ENCODE measurements around the gene MPHOSPH6. TPM values are rescaled to one million over a fixed set of nuclear protein-coding genes. Genes with fewer than 3 reads are reported as not detected.
"Not testable (repeated sequence)": the region's sequence is repeated elsewhere in the genome, so short reads cannot be mapped to it uniquely, and the experiment has no call there.

The MPHOSPH6 gene
- total and polyA plus RNA-seq, 2 donors, result 26.1 to 38.8 TPM

DNA sequence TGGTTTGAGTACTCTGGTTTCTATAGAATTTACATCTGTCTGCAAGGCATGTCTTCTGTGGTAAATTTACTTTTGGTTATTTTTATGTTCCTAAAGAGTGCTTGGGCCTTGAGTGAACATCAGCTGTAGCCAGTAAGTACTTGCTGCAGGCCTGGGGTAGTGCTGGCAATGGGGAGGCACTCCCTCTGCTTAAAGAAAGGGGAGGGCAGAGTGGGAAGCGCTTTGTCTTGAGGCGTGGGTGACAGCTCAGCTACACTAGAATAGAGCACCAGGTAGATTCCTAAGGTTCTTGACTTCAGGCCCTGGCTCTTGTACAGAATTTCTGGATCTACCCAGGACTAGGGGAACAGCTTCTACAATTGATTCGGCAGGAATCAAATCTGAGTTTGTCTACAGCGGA is 50.6 kb downstream of the MPHOSPH6 start:
- no peaks in the 10 kb centered on the region for H3K4me1 ChIP-seq (ENCODE audit: control insufficient read depth in 2 of 2, insufficient read depth in 2 of 2, low read length in 2 of 2)
- DNase-seq (ENCODE audit: low read depth in 6 of 9, low spot score in 9 of 9), result no peak
- no peaks in the 10 kb centered on the region for H3K27me3 ChIP-seq (ENCODE audit: control insufficient read depth in 2 of 2, insufficient read depth in 1 of 2, low read length in 1 of 2)
- H3K27ac ChIP-seq (ENCODE audit: low read depth in 1 of 2, low read length in 1 of 2), result no peak overlapping the region
- no peaks in the 10 kb centered on the region for H3K36me3 ChIP-seq (ENCODE audit: control insufficient read depth in 2 of 2, insufficient read depth in 2 of 2, low read length in 1 of 2)
- H3K9me3 ChIP-seq (ENCODE audit: control insufficient read depth in 2 of 2, insufficient read depth in 1 of 2, low read length in 1 of 2), result no peaks in the 10 kb centered on the region
- 75% methylated on average over 4 of the region's 4 CpGs for WGBS
- no peak overlapping the region for H3K4me3 ChIP-seq (ENCODE audit: low read length in 2 of 2)

DNA sequence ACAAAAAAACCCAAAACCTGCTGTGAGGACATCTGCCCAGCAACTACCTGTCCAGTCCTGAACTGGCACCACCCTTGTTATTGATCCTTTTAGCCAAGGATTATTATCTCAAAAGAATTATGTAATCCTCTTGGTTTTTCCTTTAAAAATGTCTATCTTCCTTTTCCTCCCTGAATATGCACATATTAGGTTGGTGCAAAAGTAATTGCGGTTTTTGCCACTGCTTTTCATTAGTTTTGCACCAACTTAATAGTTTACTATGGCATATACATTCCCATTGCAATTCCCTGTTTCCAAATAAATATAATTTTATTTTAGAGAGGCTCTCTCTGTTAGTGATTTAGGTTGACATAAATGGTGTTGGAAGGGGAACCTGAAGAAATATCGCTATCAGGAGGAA is 51.3 kb downstream of the MPHOSPH6 start:
- H3K27me3 ChIP-seq (ENCODE audit: control insufficient read depth in 2 of 2, insufficient read depth in 1 of 2, low read length in 1 of 2), result no peaks in the 10 kb centered on the region
- H3K36me3 ChIP-seq (ENCODE audit: control insufficient read depth in 2 of 2, insufficient read depth in 2 of 2, low read length in 1 of 2), result no peaks in the 10 kb centered on the region
- no peaks in the 10 kb centered on the region for H3K4me1 ChIP-seq (ENCODE audit: control insufficient read depth in 2 of 2, insufficient read depth in 2 of 2, low read length in 2 of 2)
- no peak overlapping the region for H3K4me3 ChIP-seq (ENCODE audit: low read length in 2 of 2)
- WGBS, result 96% methylated on average over 2 of the region's 2 CpGs
- DNase-seq (ENCODE audit: low read depth in 6 of 9, low spot score in 9 of 9), result no peak
- H3K9me3 ChIP-seq (ENCODE audit: control insufficient read depth in 2 of 2, insufficient read depth in 1 of 2, low read length in 1 of 2), result no peaks in the 10 kb centered on the region
- no peak overlapping the region for H3K27ac ChIP-seq (ENCODE audit: low read depth in 1 of 2, low read length in 1 of 2)

DNA sequence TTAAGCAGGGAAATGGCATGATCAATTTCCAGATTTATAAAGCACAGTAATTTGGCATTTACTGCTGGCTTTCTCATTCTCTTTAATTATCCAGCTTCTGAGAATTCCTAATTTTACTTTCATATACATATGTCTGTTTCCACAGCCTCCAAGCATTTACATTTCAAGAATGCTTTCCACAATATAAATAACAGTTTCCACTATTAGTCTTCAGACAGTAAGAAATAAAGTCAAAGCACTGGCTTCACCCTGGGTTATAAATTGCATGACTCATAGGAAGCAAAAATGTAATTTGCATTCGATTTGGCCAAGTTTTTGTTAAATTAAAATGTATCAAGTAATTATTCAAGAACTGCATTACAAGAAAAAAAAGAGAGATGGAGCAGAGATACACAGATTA is 53.5 kb downstream of the MPHOSPH6 start:
- H3K36me3 ChIP-seq (ENCODE audit: control insufficient read depth in 2 of 2, insufficient read depth in 2 of 2, low read length in 1 of 2), result no peaks in the 10 kb centered on the region
- no peak overlapping the region for H3K4me3 ChIP-seq (ENCODE audit: low read length in 2 of 2)
- no peak for DNase-seq (ENCODE audit: low read depth in 6 of 9, low spot score in 9 of 9)
- no peaks in the 10 kb centered on the region for H3K9me3 ChIP-seq (ENCODE audit: control insufficient read depth in 2 of 2, insufficient read depth in 1 of 2, low read length in 1 of 2)
- H3K27ac ChIP-seq (ENCODE audit: low read depth in 1 of 2, low read length in 1 of 2), result no peak overlapping the region
- H3K4me1 ChIP-seq (ENCODE audit: control insufficient read depth in 2 of 2, insufficient read depth in 2 of 2, low read length in 2 of 2), result no peaks in the 10 kb centered on the region
- no peaks in the 10 kb centered on the region for H3K27me3 ChIP-seq (ENCODE audit: control insufficient read depth in 2 of 2, insufficient read depth in 1 of 2, low read length in 1 of 2)
- 87% methylated on average over 1 of the region's 1 CpG for WGBS

DNA sequence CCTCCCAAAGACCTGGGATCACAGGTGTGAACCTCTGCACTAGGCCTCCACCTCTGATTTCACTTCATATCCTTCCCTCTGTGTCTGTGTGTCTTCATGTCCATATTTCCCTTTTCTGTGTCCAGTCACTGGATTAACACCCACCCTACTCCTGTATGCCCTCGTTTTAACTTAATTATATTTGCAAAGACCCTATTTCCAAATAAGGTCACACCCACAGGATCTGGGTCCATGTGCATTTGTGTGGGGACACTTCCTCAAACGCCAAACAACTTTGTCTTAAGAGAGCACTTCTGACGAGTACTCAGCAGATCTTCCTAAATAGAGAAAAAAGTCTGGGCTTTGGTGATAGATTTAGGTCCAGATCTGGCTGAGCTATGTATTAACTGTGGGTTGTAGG is 56.3 kb downstream of the MPHOSPH6 start:
- Histone ChIP-seq H3K27me3 (ENCODE audit: control insufficient read depth in 2 of 2, insufficient read depth in 1 of 2, low read length in 1 of 2) (no peaks in the 10 kb centered on the region), H3K27ac (ENCODE audit: low read depth in 1 of 2, low read length in 1 of 2) (no peak overlapping the region), H3K36me3 (ENCODE audit: control insufficient read depth in 2 of 2, insufficient read depth in 2 of 2, low read length in 1 of 2) (no peaks in the 10 kb centered on the region), H3K4me3 (ENCODE audit: low read length in 2 of 2) (no peak overlapping the region), H3K9me3 (ENCODE audit: control insufficient read depth in 2 of 2, insufficient read depth in 1 of 2, low read length in 1 of 2) (no peaks in the 10 kb centered on the region), H3K4me1 (ENCODE audit: control insufficient read depth in 2 of 2, insufficient read depth in 2 of 2, low read length in 2 of 2) (no peaks in the 10 kb centered on the region)
- DNase-seq (ENCODE audit: low read depth in 6 of 9, low spot score in 9 of 9), result no peak
- 74% methylated on average over 3 of the region's 3 CpGs for WGBS

DNA sequence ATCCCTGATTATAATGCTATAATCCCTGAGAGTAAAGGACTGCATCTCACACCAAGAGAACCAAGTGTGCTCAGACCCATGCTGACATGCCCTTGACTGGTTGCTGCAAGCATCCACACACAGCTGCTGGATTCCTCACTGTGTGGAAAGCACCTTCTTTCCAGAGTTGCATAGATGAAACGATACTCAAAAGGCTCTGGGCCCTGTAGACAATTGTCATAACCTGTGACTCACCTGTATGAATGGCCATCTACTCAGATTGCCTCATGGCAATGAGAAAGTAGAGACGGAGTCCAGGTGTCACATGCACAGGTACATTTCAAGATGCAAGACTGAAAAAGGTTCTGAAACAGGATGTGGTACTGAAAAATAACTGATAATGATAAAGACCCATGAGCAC is 58.1 kb downstream of the MPHOSPH6 start:
- no peaks in the 10 kb centered on the region for H3K9me3 ChIP-seq (ENCODE audit: control insufficient read depth in 2 of 2, insufficient read depth in 1 of 2, low read length in 1 of 2)
- H3K4me1 ChIP-seq (ENCODE audit: control insufficient read depth in 2 of 2, insufficient read depth in 2 of 2, low read length in 2 of 2), result no peaks in the 10 kb centered on the region
- H3K36me3 ChIP-seq (ENCODE audit: control insufficient read depth in 2 of 2, insufficient read depth in 2 of 2, low read length in 1 of 2), result no peaks in the 10 kb centered on the region
- WGBS, result 87% methylated on average over 2 of the region's 2 CpGs
- H3K27ac ChIP-seq (ENCODE audit: low read depth in 1 of 2, low read length in 1 of 2), result no peak overlapping the region
- peak in 1 of 9 donors; percentile 4 for DNase-seq (ENCODE audit: low read depth in 6 of 9, low spot score in 9 of 9)
- H3K27me3 ChIP-seq (ENCODE audit: control insufficient read depth in 2 of 2, insufficient read depth in 1 of 2, low read length in 1 of 2), result no peaks in the 10 kb centered on the region
- no peak overlapping the region for H3K4me3 ChIP-seq (ENCODE audit: low read length in 2 of 2)

DNA sequence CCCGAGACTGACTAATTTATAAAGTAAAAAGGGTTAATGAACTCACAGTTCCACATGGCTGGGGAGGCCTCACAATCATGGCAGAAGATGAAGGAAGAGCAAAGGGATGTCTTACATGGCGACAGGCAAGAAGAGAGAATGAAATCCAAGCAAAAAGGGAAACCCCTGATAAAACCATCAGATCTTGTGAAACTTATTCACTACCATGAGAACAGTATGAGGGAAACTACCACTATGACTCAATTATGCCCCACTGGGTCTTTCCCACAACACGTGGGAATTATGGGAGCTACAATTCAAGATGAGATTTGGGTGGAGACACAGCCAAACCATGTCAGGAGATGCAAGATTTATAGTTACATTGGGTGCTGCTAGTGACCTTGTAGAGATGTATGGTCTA is 60.8 kb downstream of the MPHOSPH6 start:
- not testable (repeated sequence) for H3K4me1 ChIP-seq (ENCODE audit: control insufficient read depth in 2 of 2, insufficient read depth in 2 of 2, low read length in 2 of 2); H3K9me3 ChIP-seq (ENCODE audit: control insufficient read depth in 2 of 2, insufficient read depth in 1 of 2, low read length in 1 of 2); H3K36me3 ChIP-seq (ENCODE audit: control insufficient read depth in 2 of 2, insufficient read depth in 2 of 2, low read length in 1 of 2); DNase-seq (ENCODE audit: low read depth in 6 of 9, low spot score in 9 of 9); H3K4me3 ChIP-seq (ENCODE audit: low read length in 2 of 2); H3K27ac ChIP-seq (ENCODE audit: low read depth in 1 of 2, low read length in 1 of 2); H3K27me3 ChIP-seq (ENCODE audit: control insufficient read depth in 2 of 2, insufficient read depth in 1 of 2, low read length in 1 of 2)
- 88% methylated on average over 3 of the region's 3 CpGs for WGBS

DNA sequence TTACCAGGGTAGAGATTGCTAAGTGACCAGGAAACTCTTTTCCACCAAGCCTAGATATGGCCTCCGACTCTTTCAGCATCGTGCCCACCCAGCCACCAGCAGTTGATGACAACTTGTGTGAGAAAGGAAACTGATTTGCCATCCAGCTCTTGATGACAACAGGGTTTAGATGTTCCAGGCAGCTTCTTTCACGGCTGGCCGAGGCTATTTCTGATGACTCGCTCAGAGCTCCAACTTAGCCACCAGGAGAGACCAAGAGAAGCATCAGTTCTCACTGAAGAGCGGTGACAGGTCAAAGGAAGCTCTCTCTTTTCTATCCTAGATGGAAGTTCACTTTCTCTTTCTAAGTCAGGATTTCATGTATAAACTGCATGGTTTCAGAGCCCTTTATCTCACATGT is 61.2 kb downstream of the MPHOSPH6 start:
- H3K9me3 ChIP-seq (ENCODE audit: control insufficient read depth in 2 of 2, insufficient read depth in 1 of 2, low read length in 1 of 2), result no peaks in the 10 kb centered on the region
- H3K27ac ChIP-seq (ENCODE audit: low read depth in 1 of 2, low read length in 1 of 2), result no peak overlapping the region
- no peaks in the 10 kb centered on the region for H3K27me3 ChIP-seq (ENCODE audit: control insufficient read depth in 2 of 2, insufficient read depth in 1 of 2, low read length in 1 of 2)
- DNase-seq (ENCODE audit: low read depth in 6 of 9, low spot score in 9 of 9), result no peak
- H3K36me3 ChIP-seq (ENCODE audit: control insufficient read depth in 2 of 2, insufficient read depth in 2 of 2, low read length in 1 of 2), result no peaks in the 10 kb centered on the region
- H3K4me3 ChIP-seq (ENCODE audit: low read length in 2 of 2), result no peak overlapping the region
- WGBS, result 96% methylated on average over 6 of the region's 6 CpGs
- no peaks in the 10 kb centered on the region for H3K4me1 ChIP-seq (ENCODE audit: control insufficient read depth in 2 of 2, insufficient read depth in 2 of 2, low read length in 2 of 2)

GRCh38 chr16:82108100-82108499 is 61.9 kb downstream of the MPHOSPH6 start:
- no peaks in the 10 kb centered on the region for H3K9me3 ChIP-seq (ENCODE audit: control insufficient read depth in 2 of 2, insufficient read depth in 1 of 2, low read length in 1 of 2)
- no peaks in the 10 kb centered on the region for H3K27me3 ChIP-seq (ENCODE audit: control insufficient read depth in 2 of 2, insufficient read depth in 1 of 2, low read length in 1 of 2)
- whole genome bisulfite sequencing, result 97% methylated on average over 2 of the region's 2 CpGs
- H3K36me3 ChIP-seq (ENCODE audit: control insufficient read depth in 2 of 2, insufficient read depth in 2 of 2, low read length in 1 of 2), result no peaks in the 10 kb centered on the region
- no peak for DNase-seq (ENCODE audit: low read depth in 6 of 9, low spot score in 9 of 9)
- H3K27ac ChIP-seq (ENCODE audit: low read depth in 1 of 2, low read length in 1 of 2), result no peak overlapping the region
- H3K4me1 ChIP-seq (ENCODE audit: control insufficient read depth in 2 of 2, insufficient read depth in 2 of 2, low read length in 2 of 2), result no peaks in the 10 kb centered on the region
- H3K4me3 ChIP-seq (ENCODE audit: low read length in 2 of 2), result no peak overlapping the region

DNA sequence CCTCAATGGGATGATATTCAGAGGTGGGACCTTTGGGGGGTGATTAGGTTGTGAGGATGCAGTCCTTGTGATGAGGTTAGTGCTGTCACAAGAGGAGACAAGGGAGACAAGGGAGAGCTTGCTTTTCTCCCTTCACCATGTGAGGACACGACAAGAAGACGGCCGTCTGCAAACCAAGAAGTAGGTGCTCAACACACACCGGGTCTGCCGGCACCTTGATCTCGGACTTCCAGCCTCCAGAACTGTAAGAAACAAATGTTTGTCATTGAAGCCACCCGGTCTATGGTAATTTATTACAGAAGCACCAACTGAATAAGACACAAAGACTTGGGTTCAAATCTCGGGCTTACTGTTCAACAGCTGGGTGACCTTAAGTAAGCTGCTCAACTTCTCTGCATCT is 64.9 kb downstream of the MPHOSPH6 start:
- H3K36me3 ChIP-seq (ENCODE audit: control insufficient read depth in 2 of 2, insufficient read depth in 2 of 2, low read length in 1 of 2), result no peaks in the 10 kb centered on the region
- no peaks in the 10 kb centered on the region for H3K9me3 ChIP-seq (ENCODE audit: control insufficient read depth in 2 of 2, insufficient read depth in 1 of 2, low read length in 1 of 2)
- no peaks in the 10 kb centered on the region for H3K27me3 ChIP-seq (ENCODE audit: control insufficient read depth in 2 of 2, insufficient read depth in 1 of 2, low read length in 1 of 2)
- no peak overlapping the region for H3K27ac ChIP-seq (ENCODE audit: low read depth in 1 of 2, low read length in 1 of 2)
- no peak overlapping the region for H3K4me3 ChIP-seq (ENCODE audit: low read length in 2 of 2)
- DNase-seq (ENCODE audit: low read depth in 6 of 9, low spot score in 9 of 9), result no peak
- H3K4me1 ChIP-seq (ENCODE audit: control insufficient read depth in 2 of 2, insufficient read depth in 2 of 2, low read length in 2 of 2), result no peaks in the 10 kb centered on the region
- 97% methylated on average over 8 of the region's 8 CpGs for WGBS

Data from thymus (tissue), 11 donors.